ENCODE results near the gene MYBPC1.

Gene MYBPC1

GRCh38 chr12:101612160-101612916 is 17.6 kb downstream of the MYBPC1 start:
- H3K9ac ChIP-seq (ENCODE audit: low read depth, low read length) = no peak overlapping the region
- H3K9me3 ChIP-seq (ENCODE audit: control insufficient read depth, insufficient read depth, low read length) = no peaks in the 10 kb centered on the region
- no peaks in the 10 kb centered on the region for H3K36me3 ChIP-seq (ENCODE audit: insufficient read depth, low read length)
- H3K4me1 ChIP-seq (ENCODE audit: insufficient read depth, low read length) = no peaks in the 10 kb centered on the region

GRCh38 chr12:101616027-101616494 is 21.3 kb downstream of the MYBPC1 start:
- Histone ChIP-seq H3K4me1 (ENCODE audit: insufficient read depth, low read length) (no peaks in the 10 kb centered on the region), H3K36me3 (ENCODE audit: insufficient read depth, low read length) (no peaks in the 10 kb centered on the region), H3K9ac (ENCODE audit: low read depth, low read length) (no peak overlapping the region), H3K9me3 (ENCODE audit: control insufficient read depth, insufficient read depth, low read length) (no peaks in the 10 kb centered on the region)

GRCh38 chr12:101619026-101619786 is 24.4 kb downstream of the MYBPC1 start:
- Histone ChIP-seq H3K4me1 (ENCODE audit: insufficient read depth, low read length) (no peaks in the 10 kb centered on the region), H3K9ac (ENCODE audit: low read depth, low read length) (no peak overlapping the region), H3K36me3 (ENCODE audit: insufficient read depth, low read length) (no peaks in the 10 kb centered on the region), H3K9me3 (ENCODE audit: control insufficient read depth, insufficient read depth, low read length) (no peaks in the 10 kb centered on the region)

GRCh38 chr12:101619858-101620761 is 25.3 kb downstream of the MYBPC1 start:
- H3K9ac ChIP-seq (ENCODE audit: low read depth, low read length) = no peak overlapping the region
- H3K9me3 ChIP-seq (ENCODE audit: control insufficient read depth, insufficient read depth, low read length) = no peaks in the 10 kb centered on the region
- H3K36me3 ChIP-seq (ENCODE audit: insufficient read depth, low read length) = no peaks in the 10 kb centered on the region
- H3K4me1 ChIP-seq (ENCODE audit: insufficient read depth, low read length) = no peaks in the 10 kb centered on the region

- no peaks in the 10 kb centered on the region for H3K4me1 ChIP-seq (ENCODE audit: insufficient read depth, low read length)
- H3K36me3 ChIP-seq (ENCODE audit: insufficient read depth, low read length) = no peaks in the 10 kb centered on the region
- H3K9me3 ChIP-seq (ENCODE audit: control insufficient read depth, insufficient read depth, low read length) = no peaks in the 10 kb centered on the region
- H3K9ac ChIP-seq (ENCODE audit: low read depth, low read length) = no peak overlapping the region
These were observed 26.0 kb downstream of the MYBPC1 start for GRCh38 chr12:101620762-101621133.

GRCh38 chr12:101628676-101629075 is 33.9 kb downstream of the MYBPC1 start:
- Histone ChIP-seq H3K9me3 (ENCODE audit: control insufficient read depth, insufficient read depth, low read length) (no peaks in the 10 kb centered on the region), H3K9ac (ENCODE audit: low read depth, low read length) (no peak overlapping the region), H3K36me3 (ENCODE audit: insufficient read depth, low read length) (no peaks in the 10 kb centered on the region), H3K4me1 (ENCODE audit: insufficient read depth, low read length) (no peaks in the 10 kb centered on the region)

- no peak overlapping the region for H3K9ac ChIP-seq (ENCODE audit: low read depth, low read length)
- H3K4me1 ChIP-seq (ENCODE audit: insufficient read depth, low read length) = peaks cover 4% of the 10 kb centered on the region; the same call in 1 of the 2 replicates
These were observed 40.0 kb downstream of the MYBPC1 start for GRCh38 chr12:101634724-101635123.

GRCh38 chr12:101637936-101638335 is 43.2 kb downstream of the MYBPC1 start:
- H3K9ac ChIP-seq (ENCODE audit: low read depth, low read length) = no peak overlapping the region

More at GRCh38 chr12:101634724-101635123, 40.0 kb downstream of the MYBPC1 start:
- Histone ChIP-seq H3K9me3 (ENCODE audit: control insufficient read depth, insufficient read depth, low read length) (no peaks in the 10 kb centered on the region), H3K36me3 (ENCODE audit: insufficient read depth, low read length) (no peaks in the 10 kb centered on the region)

GRCh38 chr12:101642115-101643067 is 47.6 kb downstream of the MYBPC1 start:
- Histone ChIP-seq H3K4me1 (ENCODE audit: insufficient read depth, low read length) (peaks cover 4% of the 10 kb centered on the region; the same call in 1 of the 2 replicates), H3K9me3 (ENCODE audit: control insufficient read depth, insufficient read depth, low read length) (no peaks in the 10 kb centered on the region), H3K36me3 (ENCODE audit: insufficient read depth, low read length) (no peaks in the 10 kb centered on the region), H3K9ac (ENCODE audit: low read depth, low read length) (peak overlapping the region; percentile 51; the same call in 1 of the 2 replicates)

More at GRCh38 chr12:101637936-101638335, 43.2 kb downstream of the MYBPC1 start:
- Histone ChIP-seq H3K9me3 (ENCODE audit: control insufficient read depth, insufficient read depth, low read length) (no peaks in the 10 kb centered on the region), H3K4me1 (ENCODE audit: insufficient read depth, low read length) (peaks cover 4% of the 10 kb centered on the region; the same call in 1 of the 2 replicates), H3K36me3 (ENCODE audit: insufficient read depth, low read length) (no peaks in the 10 kb centered on the region)

- no peak overlapping the region for H3K9ac ChIP-seq (ENCODE audit: low read depth, low read length)
- H3K9me3 ChIP-seq (ENCODE audit: control insufficient read depth, insufficient read depth, low read length) = no peaks in the 10 kb centered on the region
- H3K4me1 ChIP-seq (ENCODE audit: insufficient read depth, low read length) = no peaks in the 10 kb centered on the region
- H3K36me3 ChIP-seq (ENCODE audit: insufficient read depth, low read length) = no peaks in the 10 kb centered on the region
These were observed 52.9 kb downstream of the MYBPC1 start for GRCh38 chr12:101647711-101648110.

- H3K9ac ChIP-seq (ENCODE audit: low read depth, low read length) = no peak overlapping the region
- H3K9me3 ChIP-seq (ENCODE audit: control insufficient read depth, insufficient read depth, low read length) = no peaks in the 10 kb centered on the region
- H3K4me1 ChIP-seq (ENCODE audit: insufficient read depth, low read length) = no peaks in the 10 kb centered on the region
- no peaks in the 10 kb centered on the region for H3K36me3 ChIP-seq (ENCODE audit: insufficient read depth, low read length)
These were observed 53.4 kb downstream of the MYBPC1 start for GRCh38 chr12:101648195-101648594.

GRCh38 chr12:101650346-101651117 is 55.8 kb downstream of the MYBPC1 start:
- Histone ChIP-seq H3K36me3 (ENCODE audit: insufficient read depth, low read length) (no peaks in the 10 kb centered on the region), H3K4me1 (ENCODE audit: insufficient read depth, low read length) (no peaks in the 10 kb centered on the region), H3K9ac (ENCODE audit: low read depth, low read length) (no peak overlapping the region), H3K9me3 (ENCODE audit: control insufficient read depth, insufficient read depth, low read length) (no peaks in the 10 kb centered on the region)

GRCh38 chr12:101653030-101653429 is 58.3 kb downstream of the MYBPC1 start:
- H3K9me3 ChIP-seq (ENCODE audit: control insufficient read depth, insufficient read depth, low read length) = no peaks in the 10 kb centered on the region
- no peaks in the 10 kb centered on the region for H3K36me3 ChIP-seq (ENCODE audit: insufficient read depth, low read length)
- no peaks in the 10 kb centered on the region for H3K4me1 ChIP-seq (ENCODE audit: insufficient read depth, low read length)
- no peak overlapping the region for H3K9ac ChIP-seq (ENCODE audit: low read depth, low read length)

All from ES-I3 (cell line).